Activated T-cell treated with anti-CD3 and anti-CD28 coated beads for 24 hours (primary cell): ENCODE measurements around the gene AFM.

Experiments used
- DNase-seq: peaks from one replicate; pipeline ENCODE4 v3.0.0-alpha.2; 2020; ENCODE audit warnings: low read depth

Gene AFM

GRCh38 chr4:73451404-73451803 lies 30.1 kb upstream of the AFM start:
- no peak for DNase-seq

GRCh38 chr4:73451981-73452747 lies 29.4 kb upstream of the AFM start:
- no peak for DNase-seq

DNA sequence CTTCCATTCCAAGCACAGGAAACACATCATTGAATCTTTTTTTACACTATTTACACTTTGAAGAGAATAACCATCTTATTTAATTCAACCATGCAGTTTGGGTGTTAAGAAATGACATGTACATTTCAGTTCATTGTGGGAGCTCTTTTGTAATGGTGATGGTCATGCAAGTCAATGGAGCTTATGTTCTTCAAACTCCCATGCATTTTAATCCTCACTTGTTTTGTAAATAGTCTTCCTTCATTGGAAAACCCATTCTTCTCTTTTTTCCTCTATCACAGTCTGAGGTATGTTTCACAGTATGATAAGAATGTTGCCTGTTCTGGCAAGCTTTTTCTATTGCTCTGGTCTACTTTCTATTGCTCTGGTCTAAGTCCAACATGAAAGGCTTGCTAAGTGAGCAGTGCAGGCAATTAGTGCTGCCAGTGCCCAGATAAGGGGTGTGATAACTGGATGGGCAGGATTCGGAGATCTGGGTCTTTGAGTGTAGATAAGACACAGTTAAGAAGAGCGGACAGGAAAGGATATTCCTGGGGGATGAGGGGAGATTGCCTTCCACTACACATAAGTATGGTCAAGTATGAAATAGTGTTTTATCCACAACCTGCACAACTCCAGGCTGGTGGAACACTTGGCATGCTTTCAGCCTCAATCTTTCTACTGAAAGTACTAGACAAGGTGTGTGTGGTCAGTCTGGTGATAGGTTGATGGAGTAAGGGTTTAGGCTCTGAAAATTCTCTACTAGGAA lies 28.4 kb upstream of the AFM start:
- DNase-seq: no peak

- no peak for DNase-seq
Observed at GRCh38 chr4:73453701-73454005, 27.9 kb upstream of the AFM start.

DNA sequence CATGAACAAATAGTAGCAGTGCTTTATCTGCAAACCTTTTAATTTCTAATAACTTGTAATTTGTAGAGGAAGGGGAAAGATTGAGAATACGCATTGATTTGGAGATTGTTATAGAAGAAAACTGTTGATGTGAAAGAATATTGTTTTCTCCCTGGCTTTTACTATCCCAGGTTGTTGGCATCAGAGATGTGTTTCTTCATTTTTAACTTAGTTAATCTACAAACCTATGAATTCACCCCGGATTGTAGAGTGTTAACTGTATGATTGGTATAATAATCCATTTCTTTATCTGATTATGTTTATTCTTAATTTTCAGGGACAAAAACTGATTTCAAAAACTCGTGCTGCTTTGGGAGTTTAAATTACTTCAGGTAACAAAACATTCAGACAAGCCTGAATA lies 26.6 kb upstream of the AFM start:
- no peak for DNase-seq

DNA sequence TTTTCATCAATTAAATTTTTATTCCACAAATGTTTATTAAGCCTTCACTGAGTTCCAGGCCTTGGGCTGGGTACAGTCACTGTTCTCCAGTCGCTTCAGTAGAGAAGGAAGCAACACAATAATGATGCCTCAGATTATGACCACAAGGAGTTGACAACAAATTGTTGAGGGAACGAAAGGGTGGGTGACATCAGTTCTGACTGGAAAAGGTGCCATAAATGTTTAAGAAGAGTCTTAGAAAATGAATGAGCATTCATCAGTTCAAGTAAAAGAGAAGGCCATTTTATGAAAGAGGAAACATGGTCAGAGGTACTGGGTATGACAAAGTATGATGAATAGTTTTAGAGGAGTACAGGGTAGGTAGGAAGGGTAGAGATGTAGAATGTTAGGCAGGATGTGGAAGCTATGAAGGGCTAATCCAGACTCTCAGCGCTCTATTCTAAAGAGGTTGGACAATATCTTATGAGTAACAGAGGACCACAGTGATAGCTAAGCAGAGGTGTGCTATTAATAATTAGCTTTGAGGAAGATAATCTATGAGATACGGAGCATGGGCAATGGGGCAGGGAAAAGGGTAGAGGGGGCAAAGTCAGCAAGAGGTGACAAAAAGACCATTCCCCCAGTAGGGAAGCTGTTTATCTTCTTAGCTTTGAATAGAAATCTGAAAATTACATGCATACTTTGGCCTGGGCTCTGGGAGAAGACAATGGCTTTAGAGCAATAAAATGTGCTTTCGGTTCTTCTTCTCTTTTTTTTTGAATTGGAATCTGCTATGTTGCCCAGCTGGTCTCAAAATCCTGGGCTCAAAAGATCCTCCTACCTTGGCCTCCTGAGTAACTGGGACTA lies 25.1 kb upstream of the AFM start:
- DNase-seq: no peak

- no peak for DNase-seq
Observed at GRCh38 chr4:73458184-73459047, 23.1 kb upstream of the AFM start.

- DNase-seq: no peak
Observed at GRCh38 chr4:73459048-73459421, 22.5 kb upstream of the AFM start.

DNA sequence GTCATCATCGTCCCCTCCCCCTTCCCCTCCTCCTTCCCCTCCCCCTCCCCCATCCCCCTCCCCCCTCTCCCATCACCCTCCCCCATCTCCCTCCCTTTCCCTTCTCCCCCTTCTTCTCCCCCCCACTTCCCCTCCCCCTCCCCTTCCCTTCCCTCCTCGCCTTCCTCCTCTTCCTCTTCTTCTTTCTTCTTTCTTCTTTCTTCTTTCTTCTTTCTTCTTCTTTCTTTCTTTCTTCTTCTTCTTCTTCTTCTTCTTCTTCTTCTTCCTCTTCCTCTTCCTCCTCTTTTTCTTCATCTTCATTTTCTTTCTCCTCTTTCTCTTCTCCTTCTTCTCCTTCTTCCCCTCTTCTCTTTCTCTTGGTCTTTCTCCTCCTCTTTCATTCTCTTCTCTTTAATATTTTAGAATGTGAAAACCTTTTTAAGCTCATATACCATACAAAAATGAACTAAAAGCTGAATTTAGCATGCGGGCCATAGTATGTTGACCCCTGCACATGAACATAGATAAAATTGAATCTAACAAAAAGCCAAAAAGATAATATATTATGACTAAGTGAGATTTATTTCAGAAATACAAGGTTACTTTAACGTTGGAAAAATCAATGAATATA lies 20.5 kb upstream of the AFM start:
- no peak for DNase-seq

DNA sequence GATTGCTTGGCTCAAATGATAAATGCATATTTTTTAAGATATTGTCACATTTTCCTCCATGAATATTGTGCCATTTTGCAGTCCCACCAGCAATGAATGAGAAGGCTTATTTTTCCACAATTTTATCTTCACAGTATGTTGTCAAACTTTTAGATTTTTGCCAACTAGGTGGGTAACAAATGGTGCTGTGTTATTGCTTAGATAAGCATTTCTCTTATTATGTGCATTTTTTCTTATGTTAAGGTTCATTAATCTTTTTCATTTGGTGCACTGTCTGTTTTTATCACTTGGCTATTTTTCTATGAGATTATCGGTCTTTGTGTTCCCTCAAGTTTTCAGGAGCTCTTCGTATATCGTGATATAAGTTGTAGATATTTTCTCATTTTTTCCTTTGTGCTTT lies 13.4 kb upstream of the AFM start:
- no peak for DNase-seq

DNA sequence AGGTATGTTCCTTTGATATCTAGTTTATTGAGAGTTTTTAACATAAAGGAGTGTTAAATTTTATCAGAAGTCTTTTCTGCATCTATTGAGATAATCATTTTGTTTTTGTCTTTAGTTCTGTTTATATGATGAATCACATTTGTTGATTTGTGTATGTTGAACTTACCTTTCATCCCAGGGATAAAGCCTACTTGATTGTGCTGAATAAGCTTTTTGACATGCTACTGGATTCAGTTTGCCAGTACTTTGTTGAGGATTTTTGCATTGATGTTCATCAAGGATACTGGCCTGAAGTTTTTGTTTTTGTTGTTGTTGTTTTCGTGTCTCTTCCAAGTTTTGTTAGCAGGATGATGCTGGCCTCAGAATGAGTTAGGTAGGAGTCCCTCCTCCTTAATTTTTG lies 10.8 kb upstream of the AFM start:
- no peak for DNase-seq

DNA sequence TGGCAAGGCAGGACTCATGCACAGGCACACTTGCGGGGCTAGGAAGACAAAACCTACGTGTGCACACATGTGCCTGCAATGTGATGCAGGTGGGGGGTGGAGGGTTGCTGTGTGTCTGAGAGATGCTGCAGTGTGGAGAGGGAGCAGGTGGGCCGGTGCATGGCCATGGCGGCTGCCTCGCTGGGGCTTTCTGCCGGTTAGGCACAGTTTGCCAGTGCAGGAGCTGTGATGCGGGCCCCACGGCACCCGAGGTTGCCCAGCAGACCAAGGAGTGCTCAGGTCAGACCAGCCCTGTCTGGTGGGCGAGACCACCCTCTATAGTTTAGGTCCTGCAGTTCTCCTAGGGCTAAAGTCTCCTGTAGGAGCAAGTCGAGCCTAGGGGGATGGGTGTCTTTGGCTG lies 4.4 kb upstream of the AFM start:
- DNase-seq: no peak

DNA sequence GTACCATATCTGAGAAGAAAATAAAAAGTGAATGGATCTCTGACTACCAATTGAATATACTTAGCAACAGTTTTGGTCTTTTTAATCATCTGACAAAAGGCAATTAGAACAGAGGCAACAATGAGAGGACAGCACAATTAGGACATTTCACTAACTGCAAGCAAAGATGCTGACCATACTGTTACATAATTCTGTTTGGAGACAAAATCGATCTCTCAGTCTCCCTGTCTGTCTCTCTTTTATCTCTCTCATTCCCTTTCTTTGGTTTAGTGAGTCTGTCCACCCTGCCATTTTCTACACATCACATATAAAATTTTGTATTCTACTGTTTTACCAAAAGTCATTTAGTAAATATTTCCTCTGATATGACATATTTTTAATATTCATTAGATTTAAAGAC lies 2.2 kb upstream of the AFM start:
- no peak for DNase-seq

DNA sequence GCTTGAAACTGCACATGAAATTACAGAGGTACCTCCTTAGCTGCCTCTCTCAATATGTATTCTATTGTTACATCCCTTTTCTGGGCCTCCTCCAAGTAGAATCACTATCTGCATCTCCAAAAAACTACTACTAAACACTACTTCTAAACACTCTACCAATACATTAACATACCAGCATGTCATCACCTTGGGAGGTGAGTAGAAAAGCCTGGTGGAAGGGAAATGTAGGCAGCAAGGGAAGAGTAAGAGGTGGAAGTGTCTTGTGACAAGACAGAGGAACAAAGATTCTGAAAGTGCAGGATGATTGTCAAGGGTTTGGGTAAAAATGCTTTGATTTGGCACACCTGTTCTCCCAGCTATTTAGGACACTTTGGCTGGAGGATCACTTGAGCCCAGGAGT lies 3.5 kb downstream of the AFM start:
- DNase-seq: no peak

- DNase-seq: no peak
Observed at GRCh38 chr4:73485596-73485995, 4.1 kb downstream of the AFM start.

- DNase-seq: no peak
Observed at GRCh38 chr4:73486497-73486896, 5.0 kb downstream of the AFM start.

DNA sequence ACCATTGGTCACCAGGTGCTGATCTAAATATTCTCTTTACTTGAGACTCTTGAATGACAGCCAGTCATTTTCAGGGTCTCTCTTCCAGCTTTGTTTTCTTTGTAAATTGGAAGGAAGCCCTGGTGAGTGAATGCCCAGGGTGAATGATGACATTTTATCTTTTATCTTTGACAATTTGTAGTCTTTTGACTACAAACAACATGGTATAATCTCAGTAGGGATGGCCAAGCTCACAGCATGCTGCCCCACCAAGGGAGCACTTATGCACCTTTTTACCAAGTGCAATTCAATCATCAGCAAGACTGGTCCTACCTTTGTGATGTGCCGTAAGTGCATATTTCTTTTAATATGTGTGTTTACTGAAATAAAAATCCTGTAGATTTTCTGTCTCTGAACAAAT lies 5.7 kb downstream of the AFM start:
- DNase-seq: no peak

DNA sequence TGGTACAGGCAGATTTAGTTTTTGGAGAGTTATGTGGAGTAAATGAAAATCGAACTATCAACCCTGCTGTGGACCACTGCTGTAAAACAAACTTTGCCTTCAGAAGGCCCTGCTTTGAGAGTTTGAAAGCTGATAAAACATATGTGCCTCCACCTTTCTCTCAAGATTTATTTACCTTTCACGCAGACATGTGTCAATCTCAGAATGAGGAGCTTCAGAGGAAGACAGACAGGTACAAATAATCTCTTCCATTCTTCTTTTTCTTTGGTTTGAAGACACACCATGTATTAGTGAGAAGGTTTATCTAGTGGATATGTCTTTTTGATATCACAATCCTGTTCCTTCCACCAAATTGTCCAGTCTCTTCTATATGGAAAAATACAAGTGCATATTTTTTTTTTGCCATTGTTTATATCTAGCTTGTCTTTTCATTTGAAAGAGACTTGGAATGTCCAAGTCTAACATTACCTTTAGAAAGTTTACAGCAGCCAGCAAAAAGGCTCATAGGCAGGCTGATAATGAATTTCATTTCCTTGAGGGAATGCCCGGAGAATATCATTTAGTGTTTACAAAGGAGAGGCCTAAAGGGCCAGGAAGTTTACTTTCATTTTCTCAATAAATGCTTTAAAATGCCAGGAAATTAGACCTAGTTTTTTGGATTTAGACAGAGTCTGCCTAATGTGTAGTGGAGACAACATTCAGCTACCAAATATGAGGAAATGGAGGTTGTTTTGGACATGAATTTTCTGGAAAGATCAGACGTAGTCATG lies 18.6 kb downstream of the AFM start:
- no peak for DNase-seq

- DNase-seq: no peak
Observed at GRCh38 chr4:73501664-73502265, 20.2 kb downstream of the AFM start.

DNA sequence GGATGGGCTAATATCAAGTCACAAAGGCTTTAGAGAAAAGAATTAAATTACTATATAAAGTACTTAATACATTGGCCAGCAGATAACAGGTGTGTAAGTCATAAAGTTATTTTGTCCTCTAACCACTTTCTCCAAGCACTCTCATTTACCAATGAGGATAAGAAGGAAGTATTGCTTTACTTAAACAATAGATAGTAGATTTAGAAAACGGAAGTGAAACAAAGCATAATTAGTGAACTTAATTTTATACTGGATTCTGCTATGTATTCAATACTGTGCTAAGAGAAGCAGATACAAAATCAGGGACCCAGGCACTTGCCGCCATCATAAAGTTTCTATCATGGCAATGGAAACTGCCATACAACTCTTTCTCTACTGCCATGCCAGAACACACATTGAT lies 24.0 kb downstream of the AFM start:
- no peak for DNase-seq

DNA sequence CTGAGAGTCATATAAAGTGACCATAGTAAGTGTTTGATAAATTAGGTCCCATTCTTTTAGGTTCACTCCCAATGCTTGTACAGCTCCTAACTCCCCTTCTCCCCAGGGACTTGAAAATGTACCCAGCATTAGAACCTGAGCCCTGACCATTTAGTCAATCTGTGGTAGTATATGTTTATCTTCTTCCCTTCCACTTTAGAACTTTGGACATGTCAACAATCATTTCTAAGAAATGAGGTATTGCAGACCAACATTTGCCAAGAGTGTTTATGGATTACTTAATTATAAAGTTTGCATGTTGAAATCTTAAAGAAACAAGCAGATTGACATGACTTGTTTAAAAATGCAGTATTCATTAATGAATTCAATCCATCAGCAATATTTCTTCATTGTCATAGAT lies 26.0 kb downstream of the AFM start:
- no peak for DNase-seq
